Esophagus muscularis mucosa (tissue), 4 donors: Measurements from ENCODE around the gene ZCCHC17. TPM values are rescaled to one million over a fixed set of nuclear protein-coding genes. Genes with fewer than 3 reads are reported as not detected.

Experiments used
- DNase-seq: peaks from one replicate; pipeline ENCODE4 v3.0.0-alpha.2; 2017; ENCODE audit errors: extremely low spot score
- H3K27ac ChIP-seq, 4 donors: fragments of 200-600 bp; sonication (generic); replicated peaks in 1 of 4; 1 replicate in 3 of 4; 2 replicates in 1 of 4; pipeline ENCODE4 v1.5.1; 2016 to 2019; ENCODE audit warnings: mild to moderate bottlenecking in 1 of 4
- H3K27me3 ChIP-seq, 4 donors: fragments of 200-600 bp; sonication (generic); one replicate each; pipeline versions ENCODE4 v1.5.1 to v1.6.0; 2016 to 2019
- H3K36me3 ChIP-seq, 4 donors: fragments of 200-600 bp; sonication (generic); one replicate each; pipeline ENCODE4 v1.5.1; 2016 to 2019
- H3K4me1 ChIP-seq, 4 donors: fragments of 200-600 bp; sonication (generic); one replicate each; pipeline ENCODE4 v1.5.1; 2016 to 2019
- H3K4me3 ChIP-seq, 4 donors: fragments of 200-600 bp; sonication (generic); 1 replicate in 2 of 4; 2 replicates in 2 of 4; pipeline ENCODE4 v1.5.1; 2016 to 2019; ENCODE audit warnings: mild to moderate bottlenecking in 4 of 4, moderate library complexity in 1 of 4
- H3K9me3 ChIP-seq, 4 donors: fragments of 200-600 bp; sonication (generic); 1 replicate in 3 of 4; 2 replicates in 1 of 4; pipeline ENCODE4 v1.5.1; 2016 to 2019
- EP300 ChIP-seq: sonication (generic); formaldehyde crosslinking; IDR thresholded peaks from one replicate; pipeline ENCODE4 v1.6.1; 2017; ENCODE audit warnings: antibody characterized with exemption
- POLR2A ChIP-seq: fragments of 450-650 bp; IDR thresholded peaks from one replicate; pipeline ENCODE4 v1.6.1; 2017; ENCODE audit warnings: antibody characterized with exemption, moderate library complexity, mild to moderate bottlenecking, low read depth
- POLR2AphosphoS5 ChIP-seq, 2 donors: sonication (generic); formaldehyde crosslinking; IDR thresholded peaks; one replicate each; pipeline ENCODE4 v1.6.1; 2017; ENCODE audit warnings: antibody characterized with exemption in 2 of 2
- WGBS: methylation state at CpG from one replicate; pipeline ENCODE4 v1.1.5; 2018; 5-methylcytosine and 5-hydroxymethylcytosine counted together
- intact Hi-C: fragments of 100-400 bp; cut with DNase I; formaldehyde crosslinking; loops from one replicate; pipeline ENCODE4 v1.15.1; 2023
- total RNA-seq, 4 donors: library from RNA; depleted of rRNA; stranded (reverse); fragments of >200 nt; gene quantifications; one replicate each; pipeline versions ENCODE4 v1.1.0 to v1.2.1, GENCODE V29; 2016
- TF ChIP-seq, protein P1 (sequence below), 3 experiments: fragments of 200-600 bp in 2 of 3; fragments of 450-650 bp in 1 of 3; sonication (generic) in 2 of 3; IDR thresholded peaks; one replicate each; pipeline ENCODE4 v1.5.1; 2017 to 2019; ENCODE audit warnings: antibody characterized with exemption in 3 of 3, mild to moderate bottlenecking in 2 of 3, moderate library complexity in 1 of 3

The ZCCHC17 gene
- total RNA-seq, 4 donors from 2014 or later = 20.9 to 29.6 (median 26.1) TPM

DNA sequence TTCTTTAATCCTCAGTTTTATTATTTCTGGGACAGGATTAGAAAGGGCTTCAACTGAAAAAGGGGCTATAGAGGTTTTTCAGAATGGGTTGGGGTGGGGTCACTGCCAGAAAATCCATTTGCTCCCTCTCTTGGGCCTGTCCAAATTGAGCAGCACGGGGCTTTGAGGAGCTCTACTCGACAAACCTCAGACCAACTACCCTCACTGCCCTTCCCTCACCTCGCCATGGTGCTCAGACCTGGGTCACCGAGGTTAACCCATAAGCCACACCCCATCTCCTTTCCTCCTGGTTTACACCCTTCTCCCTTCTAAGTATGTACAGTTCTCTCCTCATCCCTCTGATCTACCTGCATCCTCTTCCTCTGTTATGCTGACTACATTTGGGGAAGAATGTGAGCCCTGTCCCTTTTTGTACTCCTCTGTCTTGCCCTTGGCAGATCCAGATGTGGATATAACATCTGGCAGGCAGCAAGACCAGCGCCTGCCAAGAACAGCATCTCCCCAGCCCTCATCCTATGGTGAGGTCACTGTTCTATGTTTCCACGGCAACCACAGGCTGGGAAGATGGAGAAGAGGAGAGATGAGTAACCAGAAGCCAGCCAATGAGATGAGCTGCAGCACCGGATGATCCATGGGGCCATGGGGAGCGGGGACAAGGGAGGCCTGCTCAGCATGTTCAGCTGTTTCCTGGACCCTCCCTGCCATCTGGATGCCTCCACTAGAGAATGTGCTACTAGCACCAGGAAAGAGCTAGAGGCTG lies 79.7 kb downstream of the ZCCHC17 start:
- no peak for TF ChIP-seq EP300
- no peak for TF ChIP-seq POLR2A
- TF ChIP-seq, protein P1, sequence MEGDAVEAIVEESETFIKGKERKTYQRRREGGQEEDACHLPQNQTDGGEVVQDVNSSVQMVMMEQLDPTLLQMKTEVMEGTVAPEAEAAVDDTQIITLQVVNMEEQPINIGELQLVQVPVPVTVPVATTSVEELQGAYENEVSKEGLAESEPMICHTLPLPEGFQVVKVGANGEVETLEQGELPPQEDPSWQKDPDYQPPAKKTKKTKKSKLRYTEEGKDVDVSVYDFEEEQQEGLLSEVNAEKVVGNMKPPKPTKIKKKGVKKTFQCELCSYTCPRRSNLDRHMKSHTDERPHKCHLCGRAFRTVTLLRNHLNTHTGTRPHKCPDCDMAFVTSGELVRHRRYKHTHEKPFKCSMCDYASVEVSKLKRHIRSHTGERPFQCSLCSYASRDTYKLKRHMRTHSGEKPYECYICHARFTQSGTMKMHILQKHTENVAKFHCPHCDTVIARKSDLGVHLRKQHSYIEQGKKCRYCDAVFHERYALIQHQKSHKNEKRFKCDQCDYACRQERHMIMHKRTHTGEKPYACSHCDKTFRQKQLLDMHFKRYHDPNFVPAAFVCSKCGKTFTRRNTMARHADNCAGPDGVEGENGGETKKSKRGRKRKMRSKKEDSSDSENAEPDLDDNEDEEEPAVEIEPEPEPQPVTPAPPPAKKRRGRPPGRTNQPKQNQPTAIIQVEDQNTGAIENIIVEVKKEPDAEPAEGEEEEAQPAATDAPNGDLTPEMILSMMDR (IDR thresholded peaks at IDR 0.05) = no peak
- no peak for TF ChIP-seq POLR2AphosphoS5 (IDR thresholded peaks at IDR 0.05)
- Histone ChIP-seq H3K36me3 (peaks cover 0 to 5% (median 0%) of the 10 kb centered on the region in 4 donors), H3K27ac (no peak overlapping the region), H3K4me1 (peaks cover 26 to 41% (median 40%) of the 10 kb centered on the region in 4 donors), H3K9me3 (no peaks in the 10 kb centered on the region), H3K27me3 (peaks cover 0 to 5% (median 0%) of the 10 kb centered on the region in 4 donors), H3K4me3 (no peak overlapping the region)
- intact Hi-C loops = no loop called here
- DNase-seq = no peak
- WGBS = 70% methylated on average over 8 of the region's 8 CpGs

GRCh38 chr1:31377364-31377863 lies 80.6 kb downstream of the ZCCHC17 start:
- Histone ChIP-seq H3K9me3 (no peaks in the 10 kb centered on the region), H3K27me3 (peaks cover 0 to 5% (median 0%) of the 10 kb centered on the region in 4 donors), H3K27ac (no peak overlapping the region), H3K4me3 (no peak overlapping the region), H3K36me3 (no peaks in the 10 kb centered on the region), H3K4me1 (peaks cover 21 to 41% (median 38%) of the 10 kb centered on the region in 4 donors)
- WGBS = 91% methylated on average over 3 of the region's 3 CpGs
- intact Hi-C loops = no loop called here
- no peak for DNase-seq
- TF ChIP-seq, protein P1 (IDR thresholded peaks at IDR 0.05) = no peak
- no peak for TF ChIP-seq POLR2A
- no peak for TF ChIP-seq POLR2AphosphoS5 (IDR thresholded peaks at IDR 0.05)
- no peak for TF ChIP-seq EP300

DNA sequence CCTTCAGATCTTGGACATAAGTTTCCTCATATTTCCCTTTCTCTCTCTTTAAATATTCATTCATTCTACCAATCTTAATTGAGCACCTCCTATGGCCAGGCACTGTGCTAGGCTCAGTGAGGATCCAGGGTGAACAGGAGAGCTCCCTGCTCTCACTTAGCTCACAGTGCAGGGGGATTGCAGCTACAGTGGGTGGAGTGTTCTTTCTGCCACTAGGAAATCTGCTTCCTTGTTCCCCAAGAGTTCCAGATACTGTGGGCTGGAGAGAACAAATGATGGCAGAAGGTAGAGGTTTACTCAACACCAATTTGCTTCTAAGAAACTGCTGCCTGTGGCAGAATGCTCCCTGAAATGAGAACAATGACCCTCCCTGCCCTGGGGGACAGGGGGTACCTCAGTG lies 81.2 kb downstream of the ZCCHC17 start:
- H3K4me3 ChIP-seq = no peak overlapping the region
- no peak for DNase-seq
- H3K27me3 ChIP-seq = peaks cover 0 to 2% (median 0%) of the 10 kb centered on the region in 4 donors
- intact Hi-C loops = no loop called here
- H3K36me3 ChIP-seq = no peaks in the 10 kb centered on the region
- TF ChIP-seq POLR2A (no peak), EP300 (no peak), POLR2AphosphoS5 (IDR thresholded peaks at IDR 0.05) (no peak)
- TF ChIP-seq, protein P1 (IDR thresholded peaks at IDR 0.05) = no peak
- H3K4me1 ChIP-seq = peaks cover 15 to 35% (median 32%) of the 10 kb centered on the region in 4 donors
- H3K27ac ChIP-seq = no peak overlapping the region
- no peaks in the 10 kb centered on the region for H3K9me3 ChIP-seq

GRCh38 chr1:31380181-31380580 lies 83.3 kb downstream of the ZCCHC17 start:
- Histone ChIP-seq H3K4me1 (peaks cover 0 to 14% (median 11%) of the 10 kb centered on the region in 4 donors), H3K27me3 (no peaks in the 10 kb centered on the region), H3K9me3 (no peaks in the 10 kb centered on the region), H3K36me3 (no peaks in the 10 kb centered on the region), H3K27ac (no peak overlapping the region), H3K4me3 (no peak overlapping the region)
- intact Hi-C loops = no loop called here
- TF ChIP-seq, protein P1 (IDR thresholded peaks at IDR 0.05) = no peak
- no peak for TF ChIP-seq EP300
- no peak for DNase-seq
- WGBS = 84% methylated on average over 3 of the region's 3 CpGs
